Coronary artery (tissue), 2 donors: ENCODE measurements around the gene KIAA1958.

Experiments
- DNase-seq: peaks from one replicate; pipeline ENCODE4 v3.0.0-alpha.2; 2017; ENCODE audit warnings: low spot score
- H3K27ac ChIP-seq, 2 donors: fragments of 200-600 bp; sonication (generic); one replicate each; pipeline ENCODE4 v1.5.1; 2016 to 2019
- H3K4me3 ChIP-seq: fragments of 200-600 bp; sonication (generic); 2 replicates; pipeline ENCODE4 v1.5.1; 2016; ENCODE audit warnings: mild to moderate bottlenecking, moderate library complexity
- CTCF ChIP-seq: fragments of 200-600 bp; sonication (generic); IDR thresholded peaks from one replicate; pipeline ENCODE4 v1.5.1; 2019; ENCODE audit warnings: antibody characterized with exemption

Gene KIAA1958

GRCh38 chr9:112546149-112547012 lies 59.8 kb downstream of the KIAA1958 start:
- H3K4me3 ChIP-seq, result no peak overlapping the region
- DNase-seq, result no peak
- no peak for TF ChIP-seq CTCF
- H3K27ac ChIP-seq, result no peak overlapping the region

DNA sequence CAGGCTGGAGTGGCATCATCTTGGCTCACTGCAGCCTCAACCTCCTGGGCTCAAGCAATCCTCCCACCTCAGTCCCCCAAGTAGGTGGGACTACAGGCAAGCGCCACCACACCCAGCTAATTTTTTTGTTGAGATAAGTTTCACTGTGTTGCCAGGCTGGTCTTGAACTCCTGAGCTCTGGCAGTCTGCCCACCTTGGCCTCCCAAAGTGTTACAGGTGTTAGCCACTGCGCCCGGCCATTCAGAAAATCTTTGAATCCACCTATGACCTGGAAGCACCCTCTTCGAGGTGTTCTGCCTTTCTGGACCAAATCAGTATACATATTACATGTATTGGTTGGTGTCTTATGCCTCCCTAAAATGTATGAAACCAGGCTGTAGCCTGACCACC lies 61.4 kb downstream of the KIAA1958 start:
- no peak for DNase-seq
- H3K4me3 ChIP-seq, result no peak overlapping the region
- H3K27ac ChIP-seq, result no peak overlapping the region
- no peak for TF ChIP-seq CTCF

GRCh38 chr9:112548836-112549595 lies 62.4 kb downstream of the KIAA1958 start:
- no peak for DNase-seq
- Histone ChIP-seq H3K4me3 (no peak overlapping the region), H3K27ac (no peak overlapping the region)
- no peak for TF ChIP-seq CTCF

DNA sequence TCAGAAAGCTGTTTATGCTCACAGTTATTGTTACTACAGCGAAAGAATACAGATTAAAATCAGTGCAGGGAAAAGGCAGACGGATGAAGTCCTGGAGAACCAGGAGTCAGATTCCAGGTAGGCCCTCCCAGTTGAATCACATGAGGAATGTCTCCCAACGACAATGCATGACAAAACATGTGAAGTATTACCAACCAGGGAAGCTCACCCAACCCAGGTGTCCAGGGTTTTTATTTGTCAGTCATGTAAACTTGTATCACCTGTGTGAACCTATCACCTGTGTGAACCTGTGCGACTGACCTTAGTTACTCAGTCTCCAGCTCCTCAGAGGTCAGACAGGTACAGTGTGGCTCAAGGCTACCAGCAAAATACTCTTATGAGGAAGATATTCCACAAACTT lies 63.9 kb downstream of the KIAA1958 start:
- no peak for DNase-seq
- Histone ChIP-seq H3K4me3 (no peak overlapping the region), H3K27ac (no peak overlapping the region)
- no peak for TF ChIP-seq CTCF

DNA sequence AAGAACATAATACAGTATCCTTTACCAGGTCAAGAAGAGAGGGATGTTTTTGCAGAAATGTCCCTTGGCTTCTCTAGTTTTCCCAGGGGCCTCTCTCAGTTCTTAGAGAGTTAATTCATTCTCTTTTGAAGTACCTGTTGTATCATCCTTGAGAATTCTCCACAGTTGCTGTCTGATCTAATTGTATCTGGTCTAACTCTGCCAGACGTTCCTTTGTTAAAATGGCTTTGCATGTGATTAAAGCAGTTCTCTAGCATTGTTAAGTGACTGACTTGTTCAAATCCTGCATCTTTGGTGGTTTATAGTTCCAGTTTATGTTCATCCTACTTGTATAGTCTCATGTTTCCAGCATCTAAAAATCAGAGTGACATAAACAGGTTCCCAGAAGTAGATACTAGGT lies 65.0 kb downstream of the KIAA1958 start:
- H3K4me3 ChIP-seq, result no peak overlapping the region
- no peak overlapping the region for H3K27ac ChIP-seq
- no peak for TF ChIP-seq CTCF
- no peak for DNase-seq

DNA sequence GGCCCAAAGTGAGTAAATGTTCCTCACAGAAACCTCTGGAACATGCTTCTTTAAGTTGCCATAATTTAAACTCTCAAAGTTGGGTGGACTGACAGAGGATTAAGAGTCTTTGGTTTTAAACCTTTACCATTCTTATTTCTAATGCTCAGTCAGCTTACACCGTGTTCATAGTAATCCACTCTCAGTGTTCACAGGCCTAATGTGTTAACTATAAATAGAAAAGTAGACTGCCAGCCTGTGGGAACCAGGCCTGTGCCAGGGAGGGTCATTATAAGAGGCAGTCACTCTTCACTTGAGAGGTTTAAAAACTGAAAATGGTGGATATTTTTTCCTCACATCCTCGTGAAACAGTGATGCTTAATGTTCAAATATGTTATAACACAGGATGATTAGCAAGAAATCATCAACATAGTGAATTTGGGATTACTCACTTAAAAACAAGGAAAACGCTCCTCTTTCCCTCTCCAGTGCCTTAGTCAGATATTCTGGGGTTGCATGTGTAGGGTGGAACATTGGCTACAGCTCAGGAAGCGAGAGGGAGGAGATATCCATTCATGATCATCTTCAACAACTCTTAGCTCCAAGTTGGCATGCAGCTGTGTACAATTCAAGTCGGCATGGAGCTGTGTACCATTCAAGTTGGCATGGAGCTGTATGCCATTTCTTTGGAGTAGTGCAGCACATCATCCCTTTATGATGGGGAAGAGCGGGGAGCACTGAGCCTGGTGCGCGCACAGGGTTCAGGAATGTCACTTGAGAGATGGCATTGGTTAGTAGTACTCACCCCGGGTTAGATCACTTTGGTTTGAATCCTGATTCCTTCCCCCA lies 65.8 kb downstream of the KIAA1958 start:
- H3K27ac ChIP-seq, result no peak overlapping the region
- no peak for DNase-seq
- H3K4me3 ChIP-seq, result no peak overlapping the region

More for the DNA sequence above, 65.8 kb downstream of the KIAA1958 start:
- TF ChIP-seq CTCF, result no peak
